Epithelial cell of esophagus (primary cell): ENCODE results near the gene LMBRD1.

Experiments used
- DNase-seq: peaks from one replicate; pipeline ENCODE4 v3.0.0; 2010; ENCODE audit warnings: low read depth
- H3K4me3 ChIP-seq: 2 replicates; pipeline ENCODE4 v1.5.1; 2011; ENCODE audit warnings: mild to moderate bottlenecking, low read length, control low read depth
- TF ChIP-seq, protein P1 (sequence below): IDR thresholded peaks from 2 replicates; pipeline ENCODE4 v1.5.1; 2011; ENCODE audit warnings: low read depth, mild to moderate bottlenecking, low read length, control low read depth, inconsistent platforms; ENCODE audit not compliant: insufficient read depth; ENCODE audit errors: missing control alignments

The LMBRD1 gene

DNA sequence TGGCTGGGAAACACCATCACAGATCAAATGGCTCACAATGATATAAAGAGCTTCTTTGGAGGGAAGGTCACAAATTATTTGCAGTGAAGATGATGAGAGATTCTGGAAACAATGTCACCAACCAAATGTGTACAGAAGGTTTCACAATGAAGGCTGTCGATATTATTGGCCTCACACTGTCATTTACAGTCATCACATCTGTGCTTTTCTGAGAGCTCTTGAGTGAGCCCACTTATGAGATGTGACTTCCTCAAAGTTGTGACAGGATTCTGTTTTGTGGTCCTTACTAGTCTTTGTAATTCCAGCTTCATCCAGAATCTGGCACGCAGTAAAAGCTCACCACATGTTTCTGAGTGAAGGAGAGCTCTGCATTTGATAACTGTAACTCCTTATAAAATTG, 133.6 kb downstream of the LMBRD1 start:
- TF ChIP-seq, protein P1, sequence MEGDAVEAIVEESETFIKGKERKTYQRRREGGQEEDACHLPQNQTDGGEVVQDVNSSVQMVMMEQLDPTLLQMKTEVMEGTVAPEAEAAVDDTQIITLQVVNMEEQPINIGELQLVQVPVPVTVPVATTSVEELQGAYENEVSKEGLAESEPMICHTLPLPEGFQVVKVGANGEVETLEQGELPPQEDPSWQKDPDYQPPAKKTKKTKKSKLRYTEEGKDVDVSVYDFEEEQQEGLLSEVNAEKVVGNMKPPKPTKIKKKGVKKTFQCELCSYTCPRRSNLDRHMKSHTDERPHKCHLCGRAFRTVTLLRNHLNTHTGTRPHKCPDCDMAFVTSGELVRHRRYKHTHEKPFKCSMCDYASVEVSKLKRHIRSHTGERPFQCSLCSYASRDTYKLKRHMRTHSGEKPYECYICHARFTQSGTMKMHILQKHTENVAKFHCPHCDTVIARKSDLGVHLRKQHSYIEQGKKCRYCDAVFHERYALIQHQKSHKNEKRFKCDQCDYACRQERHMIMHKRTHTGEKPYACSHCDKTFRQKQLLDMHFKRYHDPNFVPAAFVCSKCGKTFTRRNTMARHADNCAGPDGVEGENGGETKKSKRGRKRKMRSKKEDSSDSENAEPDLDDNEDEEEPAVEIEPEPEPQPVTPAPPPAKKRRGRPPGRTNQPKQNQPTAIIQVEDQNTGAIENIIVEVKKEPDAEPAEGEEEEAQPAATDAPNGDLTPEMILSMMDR, result no peak
- H3K4me3 ChIP-seq, result no peak overlapping the region
- DNase-seq, result no peak

DNA sequence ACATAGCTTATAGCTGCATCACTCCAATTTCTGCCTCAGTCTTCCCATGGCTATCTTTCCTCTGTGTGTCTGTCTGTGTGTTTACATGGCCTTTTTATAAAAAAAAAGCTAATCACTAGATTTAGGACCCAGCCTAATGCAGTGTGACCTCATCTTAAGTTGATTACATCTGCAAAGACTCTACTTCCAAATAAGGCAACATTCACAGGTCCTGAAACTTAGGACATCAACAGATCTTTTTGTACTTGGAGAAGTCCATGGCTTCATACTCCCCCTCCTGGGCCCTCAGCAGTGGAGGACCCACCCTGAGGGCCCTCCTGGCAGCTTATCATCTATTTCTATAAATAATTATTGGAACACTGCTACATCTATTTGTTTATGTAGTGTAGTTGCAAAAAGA, 146.1 kb downstream of the LMBRD1 start:
- DNase-seq, result no peak
- TF ChIP-seq, protein P1, result no peak
- H3K4me3 ChIP-seq, result no peak overlapping the region

DNA sequence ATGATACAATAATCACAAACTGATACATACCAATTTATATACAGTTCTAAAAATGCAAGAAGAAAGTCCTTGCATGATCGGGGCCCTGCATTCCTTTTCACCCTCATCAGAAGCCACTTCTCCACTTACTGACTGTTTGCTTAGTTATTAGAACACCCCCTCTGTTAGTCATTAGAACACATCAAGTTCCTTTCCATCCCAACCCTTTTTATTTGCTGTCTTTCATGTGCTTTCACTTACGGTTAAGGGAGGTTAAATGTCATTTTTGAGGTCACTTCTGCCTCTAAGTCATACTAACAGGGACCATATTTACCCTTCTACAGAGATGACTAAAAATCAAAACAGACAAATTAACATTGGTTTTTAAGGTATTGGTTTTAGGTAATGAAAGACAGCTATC, 149.1 kb downstream of the LMBRD1 start:
- peak; percentile 1 for DNase-seq
- no peak overlapping the region for H3K4me3 ChIP-seq

DNA sequence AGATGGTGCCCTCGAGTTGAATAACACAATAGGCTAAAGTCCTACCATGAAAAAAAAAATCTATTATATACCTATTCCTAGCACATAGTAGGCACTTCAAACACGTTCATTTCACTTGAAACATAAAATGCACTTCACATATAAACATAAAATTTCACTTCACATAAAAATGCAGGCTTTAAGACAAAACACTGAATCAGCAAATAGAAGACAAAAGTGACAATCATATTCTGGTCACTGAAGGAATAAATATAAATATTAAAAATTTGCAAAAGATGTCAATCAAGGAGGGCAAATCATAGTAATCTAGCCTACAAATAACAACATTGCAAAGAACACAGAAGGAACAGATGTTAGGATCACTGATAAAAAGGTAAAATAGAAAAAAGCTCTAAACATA, 153.1 kb downstream of the LMBRD1 start:
- H3K4me3 ChIP-seq, result no peak overlapping the region
- TF ChIP-seq, protein P1, result no peak
- no peak for DNase-seq

More for the DNA sequence above, 149.1 kb downstream of the LMBRD1 start:
- TF ChIP-seq, protein P1, result no peak

DNA sequence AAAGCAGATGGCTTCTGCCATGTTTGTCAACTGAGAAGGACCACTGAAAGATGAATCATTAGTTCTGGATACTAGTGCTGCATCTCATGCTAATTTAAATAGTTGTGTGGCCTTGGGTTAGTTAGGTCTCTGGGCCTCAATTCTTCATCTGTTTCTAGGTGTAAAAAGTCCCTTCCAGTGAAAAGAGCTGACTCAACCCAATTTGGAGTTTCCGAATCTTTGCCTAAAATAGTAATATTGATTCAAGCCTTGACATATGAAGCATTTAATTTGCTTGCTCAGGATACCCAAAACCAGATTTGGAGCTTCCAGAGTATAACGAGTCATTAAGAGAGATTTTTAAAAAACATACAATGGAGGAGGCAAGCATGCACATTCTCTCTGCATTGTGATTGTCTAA, 163.9 kb downstream of the LMBRD1 start:
- TF ChIP-seq, protein P1, result no peak
- H3K4me3 ChIP-seq, result no peak overlapping the region
- DNase-seq, result no peak

DNA sequence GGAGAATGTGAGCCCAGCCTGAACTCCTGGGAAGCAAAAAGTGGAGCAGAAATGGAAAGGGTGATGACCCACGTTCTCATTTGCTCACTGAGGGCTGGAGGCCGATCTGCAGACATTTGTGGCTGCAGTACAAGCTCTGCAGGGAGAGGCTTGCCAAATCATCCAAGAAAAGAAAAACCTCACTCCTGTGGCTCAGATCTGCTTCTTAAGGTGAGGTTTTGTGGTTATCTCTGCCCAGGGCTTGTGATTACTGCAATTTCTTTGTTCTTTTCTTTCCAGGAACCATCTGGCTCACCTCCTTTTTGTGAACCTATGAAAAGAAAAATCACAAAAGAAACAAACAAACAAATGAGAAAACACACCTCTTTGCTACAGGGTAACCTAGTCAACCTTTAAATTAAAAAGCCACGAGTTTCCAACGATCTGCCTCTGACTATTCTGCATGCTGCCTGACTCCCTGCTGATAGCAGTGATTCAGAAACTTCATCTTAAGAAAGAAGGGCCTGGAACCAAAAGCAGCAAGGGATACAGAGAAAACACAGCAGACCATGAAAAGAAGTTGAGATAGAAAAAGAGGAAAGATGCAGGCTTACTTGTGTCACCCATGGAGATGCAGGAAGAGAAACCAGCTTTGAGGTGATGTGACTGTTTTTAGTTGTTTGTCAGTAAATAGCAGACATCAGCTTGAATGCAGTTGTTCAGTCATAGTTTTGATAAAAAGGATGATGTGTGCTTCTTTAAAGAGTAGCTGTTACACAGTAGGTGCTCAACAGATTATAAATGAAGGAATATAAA, 165.1 kb downstream of the LMBRD1 start:
- no peak for DNase-seq
- TF ChIP-seq, protein P1, result no peak
- H3K4me3 ChIP-seq, result no peak overlapping the region

DNA sequence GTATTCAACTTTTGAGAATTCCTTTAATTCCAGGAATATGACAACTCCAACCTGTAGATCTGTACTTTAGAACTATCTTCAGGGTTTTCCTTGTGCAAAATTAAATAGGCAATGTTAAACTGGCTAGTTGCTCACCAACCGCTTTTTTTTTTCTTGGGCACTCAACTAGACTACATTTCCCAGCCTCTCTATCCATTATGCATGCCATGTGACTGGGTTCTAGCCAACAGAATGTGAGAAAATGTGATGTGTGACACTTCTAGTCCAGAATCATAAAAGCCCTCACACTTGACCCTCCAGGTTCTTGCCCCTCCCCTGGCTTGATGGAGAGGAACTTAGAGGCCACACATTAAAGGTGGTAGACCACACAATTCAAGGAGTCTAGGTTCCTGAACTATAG, 166.0 kb downstream of the LMBRD1 start:
- no peak overlapping the region for H3K4me3 ChIP-seq
- DNase-seq, result no peak
- TF ChIP-seq, protein P1, result no peak
